ENCODE data around the gene NFIC.

GRCh38 chr19:3450796-3451411 lies 84.5 kb downstream of the NFIC start:
- no peak for TF ChIP-seq EZH2 (IDR thresholded peaks at IDR 0.05; ENCODE audit: borderline replicate concordance)
- TF ChIP-seq CTCF (IDR thresholded peaks at IDR 0.05; ENCODE audit: poor library complexity), result no peak
